Breast epithelium (tissue), 4 donors: ENCODE data around the gene CRYBG3. TPM values are rescaled to one million over a fixed set of nuclear protein-coding genes. Genes with fewer than 3 reads are reported as not detected.

ENCODE experiments used
- DNase-seq, 2 donors: peaks; one replicate each; pipeline ENCODE4 v3.0.0-alpha.2; 2019; ENCODE audit warnings: low spot score in 2 of 2
- H3K27ac ChIP-seq, 2 donors: fragments of 200-600 bp; sonication (generic) in 1 of 2; one replicate each; pipeline ENCODE4 v1.5.1; 2016 to 2019; ENCODE audit warnings: mild to moderate bottlenecking in 1 of 2
- H3K27me3 ChIP-seq, 2 donors: fragments of 200-600 bp; sonication (generic) in 1 of 2; one replicate each; pipeline versions ENCODE4 v1.5.1 to v1.6.0; 2017 to 2019; ENCODE audit warnings: control low read depth in 1 of 2, mild to moderate bottlenecking in 1 of 2
- H3K36me3 ChIP-seq: fragments of 200-600 bp; one replicate; pipeline ENCODE4 v1.5.1; 2019
- H3K4me1 ChIP-seq, 2 donors: fragments of 200-600 bp; sonication (generic); one replicate each; pipeline ENCODE4 v1.5.1; 2016 to 2019; ENCODE audit warnings: control low read depth in 1 of 2
- H3K4me3 ChIP-seq, 3 donors: fragments of 200-600 bp; sonication (generic); 1 replicate in 2 of 3; 2 replicates in 1 of 3; pipeline ENCODE4 v1.5.1; 2016 to 2019; ENCODE audit warnings: mild to moderate bottlenecking in 3 of 3, moderate library complexity in 2 of 3
- H3K9me3 ChIP-seq, 2 donors: fragments of 200-600 bp; sonication (generic) in 1 of 2; one replicate each; pipeline ENCODE4 v1.5.1; 2016 to 2019; ENCODE audit warnings: control low read depth in 1 of 2
- POLR2A ChIP-seq: fragments of 450-650 bp; IDR thresholded peaks from one replicate; pipeline ENCODE4 v1.6.1; 2016; ENCODE audit warnings: antibody characterized with exemption, mild to moderate bottlenecking, moderate library complexity
- POLR2AphosphoS5 ChIP-seq, 3 donors: sonication (generic); formaldehyde crosslinking; IDR thresholded peaks; one replicate each; pipeline ENCODE4 v1.6.1; 2017; ENCODE audit warnings: antibody characterized with exemption in 3 of 3
- intact Hi-C: fragments of 100-400 bp; cut with DNase I; formaldehyde crosslinking; loops from one replicate; pipeline ENCODE4 v1.15.1; 2023; ENCODE audit warnings: low total_unique reads
- total RNA-seq, 3 donors: library from RNA; depleted of rRNA; stranded (reverse); fragments of >200 nt; gene quantifications; one replicate each; pipeline ENCODE4 v1.1.0, GENCODE V29; 2016
- TF ChIP-seq, protein P1 (sequence below), 3 donors: fragments of 450-650 bp; IDR thresholded peaks; one replicate each; pipeline ENCODE4 v1.5.1; 2016 to 2017; ENCODE audit warnings: antibody characterized with exemption in 3 of 3, mild to moderate bottlenecking in 3 of 3, moderate library complexity in 3 of 3

Gene CRYBG3
- total RNA-seq, 3 donors from 2014 or later = 25.5 to 37.9 (median 28.5) TPM

DNA sequence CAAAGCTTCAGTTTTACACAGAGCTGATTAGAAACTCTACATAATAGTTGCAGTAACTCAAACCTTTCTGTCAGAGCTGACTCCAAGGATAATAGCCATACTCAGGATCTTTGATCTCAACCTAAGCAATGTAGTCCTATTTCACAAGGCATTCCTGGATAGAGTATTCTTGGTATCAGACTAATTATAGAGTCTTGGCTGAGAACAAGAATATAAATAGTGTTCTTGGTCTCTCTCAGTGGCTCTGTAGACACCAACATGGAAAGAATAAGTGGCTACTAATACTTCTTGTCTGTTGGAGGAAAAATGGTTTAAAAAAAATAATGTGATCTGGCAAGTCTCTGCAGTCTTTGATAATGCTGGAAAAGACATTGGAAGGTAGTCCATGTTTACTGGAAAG, 94.8 kb downstream of the CRYBG3 start:
- H3K4me3 ChIP-seq = no peak overlapping the region
- H3K9me3 ChIP-seq = no peaks in the 10 kb centered on the region
- TF ChIP-seq POLR2AphosphoS5 (IDR thresholded peaks at IDR 0.05) (no peak), POLR2A (no peak)
- TF ChIP-seq, protein P1, sequence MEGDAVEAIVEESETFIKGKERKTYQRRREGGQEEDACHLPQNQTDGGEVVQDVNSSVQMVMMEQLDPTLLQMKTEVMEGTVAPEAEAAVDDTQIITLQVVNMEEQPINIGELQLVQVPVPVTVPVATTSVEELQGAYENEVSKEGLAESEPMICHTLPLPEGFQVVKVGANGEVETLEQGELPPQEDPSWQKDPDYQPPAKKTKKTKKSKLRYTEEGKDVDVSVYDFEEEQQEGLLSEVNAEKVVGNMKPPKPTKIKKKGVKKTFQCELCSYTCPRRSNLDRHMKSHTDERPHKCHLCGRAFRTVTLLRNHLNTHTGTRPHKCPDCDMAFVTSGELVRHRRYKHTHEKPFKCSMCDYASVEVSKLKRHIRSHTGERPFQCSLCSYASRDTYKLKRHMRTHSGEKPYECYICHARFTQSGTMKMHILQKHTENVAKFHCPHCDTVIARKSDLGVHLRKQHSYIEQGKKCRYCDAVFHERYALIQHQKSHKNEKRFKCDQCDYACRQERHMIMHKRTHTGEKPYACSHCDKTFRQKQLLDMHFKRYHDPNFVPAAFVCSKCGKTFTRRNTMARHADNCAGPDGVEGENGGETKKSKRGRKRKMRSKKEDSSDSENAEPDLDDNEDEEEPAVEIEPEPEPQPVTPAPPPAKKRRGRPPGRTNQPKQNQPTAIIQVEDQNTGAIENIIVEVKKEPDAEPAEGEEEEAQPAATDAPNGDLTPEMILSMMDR (IDR thresholded peaks at IDR 0.05) = no peak
- no peaks in the 10 kb centered on the region for H3K4me1 ChIP-seq
- no peak overlapping the region for H3K27ac ChIP-seq
- no peak for DNase-seq
- H3K27me3 ChIP-seq = no peaks in the 10 kb centered on the region
- intact Hi-C loops = no loop called here
- H3K36me3 ChIP-seq = no peaks in the 10 kb centered on the region

DNA sequence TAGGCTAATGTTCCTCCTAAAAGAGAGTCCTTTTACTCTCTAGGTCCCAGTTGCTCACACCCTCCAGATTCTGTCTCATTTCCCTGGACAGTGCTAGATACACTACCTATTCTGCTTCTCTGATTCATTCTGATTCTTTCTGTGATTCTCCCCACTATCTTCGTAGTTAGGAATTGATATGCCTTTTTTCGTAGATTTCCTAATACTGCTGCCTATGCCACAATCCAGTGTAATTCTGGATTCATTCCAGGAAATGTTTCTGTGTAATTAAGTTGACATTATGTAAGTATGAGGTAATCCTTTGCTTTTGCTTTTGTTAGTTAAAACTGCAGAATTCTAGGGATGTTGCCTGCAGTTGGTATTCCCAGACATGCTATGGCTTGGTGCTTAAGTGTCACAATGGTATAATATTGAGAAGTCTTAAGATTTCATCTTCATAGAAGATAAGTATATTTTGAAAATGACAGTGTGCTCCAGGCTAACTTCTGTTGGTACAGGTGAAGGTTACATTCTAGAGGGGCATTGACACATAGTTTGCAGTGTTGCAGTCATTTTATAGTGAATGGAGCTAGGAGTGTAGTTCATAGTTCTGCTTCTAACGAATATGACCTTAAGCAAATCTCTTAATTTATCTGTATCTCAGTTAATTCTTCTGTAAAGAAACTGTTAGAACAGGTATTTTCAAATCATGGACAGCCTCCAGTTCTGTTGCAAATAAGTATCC, 96.2 kb downstream of the CRYBG3 start:
- Histone ChIP-seq H3K4me1 (no peaks in the 10 kb centered on the region), H3K36me3 (no peaks in the 10 kb centered on the region), H3K27ac (no peak overlapping the region), H3K9me3 (no peaks in the 10 kb centered on the region), H3K27me3 (no peaks in the 10 kb centered on the region), H3K4me3 (no peak overlapping the region)
- TF ChIP-seq POLR2AphosphoS5 (IDR thresholded peaks at IDR 0.05) (no peak), POLR2A (no peak)
- TF ChIP-seq, protein P1 (IDR thresholded peaks at IDR 0.05) = no peak
- intact Hi-C loops = no loop called here
- no peak for DNase-seq

DNA sequence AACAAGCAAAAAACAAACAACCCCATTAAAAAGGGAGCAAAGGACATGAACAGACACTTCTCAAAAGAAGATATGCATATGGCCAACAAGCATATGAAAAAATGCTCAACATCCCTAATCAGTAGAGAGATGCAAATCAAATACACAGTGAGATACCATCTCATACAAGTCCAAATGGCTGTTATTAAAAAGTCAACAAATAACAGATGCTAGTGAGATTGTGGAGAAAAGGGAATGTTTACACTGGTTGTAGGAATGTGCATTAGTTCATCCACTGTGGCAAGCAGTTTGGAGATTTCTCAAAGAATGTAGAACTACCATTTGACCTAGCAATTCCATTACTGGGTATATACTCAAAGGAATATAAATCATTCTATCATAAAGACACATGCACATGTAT, 105.9 kb downstream of the CRYBG3 start:
- Histone ChIP-seq H3K27me3 (no peaks in the 10 kb centered on the region), H3K4me1 (no peaks in the 10 kb centered on the region), H3K36me3 (no peaks in the 10 kb centered on the region), H3K9me3 (no peaks in the 10 kb centered on the region), H3K4me3 (no peak overlapping the region), H3K27ac (no peak overlapping the region)
- no peak for DNase-seq
- intact Hi-C loops = no loop called here
- TF ChIP-seq, protein P1 (IDR thresholded peaks at IDR 0.05) = no peak
- TF ChIP-seq POLR2A (no peak), POLR2AphosphoS5 (IDR thresholded peaks at IDR 0.05) (no peak)

DNA sequence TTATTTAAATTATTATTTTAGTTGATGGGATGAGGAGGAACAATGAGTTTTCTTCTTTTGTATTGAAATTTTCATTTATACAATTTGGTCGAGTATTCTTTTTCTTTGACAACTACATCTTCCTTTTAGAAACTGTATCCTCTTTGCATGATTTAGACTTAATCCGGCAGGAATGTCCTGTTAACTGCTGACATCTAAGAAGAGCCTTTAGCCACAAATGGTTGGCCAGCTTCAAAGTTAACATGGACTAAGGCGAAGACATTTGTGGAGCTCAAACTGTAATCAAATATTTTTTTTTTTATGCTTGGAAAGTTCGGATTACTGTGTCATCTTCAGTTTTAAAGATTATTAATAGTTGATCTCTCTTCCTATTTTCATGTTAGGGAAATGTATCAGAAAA, 107.2 kb downstream of the CRYBG3 start:
- no peak for DNase-seq
- TF ChIP-seq POLR2AphosphoS5 (IDR thresholded peaks at IDR 0.05) (no peak), POLR2A (no peak)
- TF ChIP-seq, protein P1 (IDR thresholded peaks at IDR 0.05) = no peak
- no peak overlapping the region for H3K27ac ChIP-seq
- H3K4me1 ChIP-seq = no peaks in the 10 kb centered on the region
- H3K27me3 ChIP-seq = no peaks in the 10 kb centered on the region
- no peaks in the 10 kb centered on the region for H3K9me3 ChIP-seq
- intact Hi-C loops = no loop called here
- no peak overlapping the region for H3K4me3 ChIP-seq
- no peaks in the 10 kb centered on the region for H3K36me3 ChIP-seq

DNA sequence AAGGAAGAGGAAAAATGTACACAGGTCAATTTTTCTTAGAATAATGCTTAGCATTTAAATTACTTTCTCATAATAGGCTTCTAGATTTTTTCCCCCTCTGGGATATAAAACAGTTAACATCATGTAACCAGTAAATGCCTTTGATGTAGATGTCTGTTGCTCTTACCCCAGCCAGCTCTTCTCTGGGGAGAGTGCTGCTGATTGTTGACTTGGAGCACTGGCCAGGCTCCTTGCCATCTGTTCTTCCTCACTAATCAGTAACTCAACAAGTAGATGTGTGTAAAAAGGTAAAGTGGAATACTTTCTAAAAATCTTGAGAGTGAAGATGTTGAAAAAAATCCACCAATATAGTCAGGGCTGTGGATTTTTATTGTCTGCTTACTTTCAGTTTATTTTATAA, 108.2 kb downstream of the CRYBG3 start:
- TF ChIP-seq, protein P1 (IDR thresholded peaks at IDR 0.05) = no peak
- TF ChIP-seq POLR2AphosphoS5 (IDR thresholded peaks at IDR 0.05) (no peak), POLR2A (no peak)
- no peaks in the 10 kb centered on the region for H3K36me3 ChIP-seq
- H3K27ac ChIP-seq = no peak overlapping the region
- H3K27me3 ChIP-seq = no peaks in the 10 kb centered on the region
- no peaks in the 10 kb centered on the region for H3K9me3 ChIP-seq
- H3K4me3 ChIP-seq = no peak overlapping the region
- intact Hi-C loops = no loop called here
- no peak for DNase-seq
- no peaks in the 10 kb centered on the region for H3K4me1 ChIP-seq
